ENCODE results near the gene PDZD7.

Gene PDZD7

GRCh38 chr10:100962351-100963080 is 68.4 kb downstream of the PDZD7 start:
- DNase-seq, result no peak

GRCh38 chr10:100960251-100960650 is 70.7 kb downstream of the PDZD7 start:
- DNase-seq, result no peak
